ENCODE results near the gene RBM10.

- no peak for TF ChIP-seq POLR2AphosphoS5 (IDR thresholded peaks at IDR 0.05)
- TF ChIP-seq POLR2A (IDR thresholded peaks at IDR 0.05): no peak
- no peak for TF ChIP-seq CTCF (IDR thresholded peaks at IDR 0.05)
These were observed 72.8 kb downstream of the RBM10 start for GRCh38 chrX:47217852-47218279.

All from gastroesophageal sphincter (tissue), 3 donors.